HG02840 (cell line): ENCODE data around the gene SP140L.
"Not testable (repeated sequence)": the region's sequence is repeated elsewhere in the genome, so short reads cannot be mapped to it uniquely, and the experiment has no call there.

Experiments used
- ATAC-seq: cut with Tn5 transposase; IDR thresholded peaks from one replicate; pipeline ENCODE4 v1.9.1; 2021; ENCODE audit warnings: mild to moderate bottlenecking, moderate library complexity, moderate number of reproducible peaks; ENCODE audit not compliant: unreplicated experiment, low FRiP score

Gene SP140L

GRCh38 chr2:230322561-230323384 is 4.2 kb upstream of the SP140L start:
- ATAC-seq, result no peak

- no peak for ATAC-seq
These were observed 3.4 kb upstream of the SP140L start for GRCh38 chr2:230323385-230324106.

- no peak for ATAC-seq
These were observed 2.5 kb upstream of the SP140L start for GRCh38 chr2:230324503-230324902.

GRCh38 chr2:230325316-230326243 is 1.4 kb upstream of the SP140L start:
- no peak for ATAC-seq

GRCh38 chr2:230327418-230328154 is 593 bp downstream of the SP140L start:
- ATAC-seq, result peak; percentile 54

- ATAC-seq, result no peak
These were observed 1.1 kb downstream of the SP140L start for GRCh38 chr2:230328155-230328458.

GRCh38 chr2:230329946-230330605 is 3.1 kb downstream of the SP140L start:
- ATAC-seq, result no peak

GRCh38 chr2:230330725-230331124 is 3.7 kb downstream of the SP140L start:
- no peak for ATAC-seq

- no peak for ATAC-seq
These were observed 8.5 kb downstream of the SP140L start for GRCh38 chr2:230335461-230335863.

GRCh38 chr2:230335864-230336506 is 9.0 kb downstream of the SP140L start:
- ATAC-seq, result no peak

- not testable (repeated sequence) for ATAC-seq
These were observed 15.0 kb downstream of the SP140L start for GRCh38 chr2:230341936-230342528.

- ATAC-seq, result not testable (repeated sequence)
These were observed 16.1 kb downstream of the SP140L start for GRCh38 chr2:230343041-230343624.

- no peak for ATAC-seq
These were observed 16.8 kb downstream of the SP140L start for GRCh38 chr2:230343747-230344146.

GRCh38 chr2:230346465-230346864 is 19.5 kb downstream of the SP140L start:
- no peak for ATAC-seq

GRCh38 chr2:230346921-230347533 is 20.0 kb downstream of the SP140L start:
- ATAC-seq, result no peak

- ATAC-seq, result no peak
These were observed 20.8 kb downstream of the SP140L start for GRCh38 chr2:230347659-230348305.

GRCh38 chr2:230348787-230349186 is 21.8 kb downstream of the SP140L start:
- no peak for ATAC-seq

- no peak for ATAC-seq
These were observed 29.1 kb downstream of the SP140L start for GRCh38 chr2:230356084-230356483.
